ENCODE data around the gene MARVELD1.

- no peak for TF ChIP-seq CTCF (IDR thresholded peaks at IDR 0.05; ENCODE audit: low read depth, low read length)
- no peak for TF ChIP-seq EZH2phosphoT487 (IDR thresholded peaks at IDR 0.05; ENCODE audit: low read depth)
These were observed 19.7 kb downstream of the MARVELD1 start for GRCh38 chr10:97733256-97733655.
